ENCODE results near the gene ZNF410.

Gene ZNF410

GRCh38 chr14:73958591-73958990 lies 71.9 kb downstream of the ZNF410 start:
- DNase-seq = no peak

- DNase-seq = no peak
Measured at GRCh38 chr14:73961192-73961591, 74.5 kb downstream of the ZNF410 start.

- DNase-seq = no peak
Measured at GRCh38 chr14:73965216-73965615, 78.6 kb downstream of the ZNF410 start.

GRCh38 chr14:73968885-73969284 lies 82.2 kb downstream of the ZNF410 start:
- DNase-seq = no peak

GRCh38 chr14:73973497-73973896 lies 86.8 kb downstream of the ZNF410 start:
- DNase-seq = no peak

GRCh38 chr14:73976125-73976524 lies 89.5 kb downstream of the ZNF410 start:
- DNase-seq = no peak

- DNase-seq = no peak
Measured at GRCh38 chr14:73977896-73978295, 91.2 kb downstream of the ZNF410 start.

All from hematopoietic multipotent progenitor cell treated with erythropoietin and hydrocortisone succinate and interleukin-3 and kit ligand, for 4 days (in vitro differentiated cells).